ENCODE results near the gene FAM9A.

GRCh38 chrX:8801041-8801599, at the start of gene FAM9A:
- no peak for TF ChIP-seq CTCF (IDR thresholded peaks at IDR 0.05; ENCODE audit: low read length)
- no peak for TF ChIP-seq EZH2 (IDR thresholded peaks at IDR 0.05; ENCODE audit: borderline replicate concordance, low read length)

Measured in OCI-LY1 (cell line).